C4-2B (cell line): ENCODE data around the gene MRPS18A.

Experiments
- ZFX ChIP-seq: fragments of 450-650 bp; IDR thresholded peaks from 2 replicates; pipeline ENCODE4 v1.6.1; 2017
- TF ChIP-seq, protein P1 (sequence below): fragments of 450-650 bp; conservative IDR thresholded peaks from 2 replicates; pipeline ENCODE4 v1.5.1; 2017; ENCODE audit warnings: mild to moderate bottlenecking

DNA sequence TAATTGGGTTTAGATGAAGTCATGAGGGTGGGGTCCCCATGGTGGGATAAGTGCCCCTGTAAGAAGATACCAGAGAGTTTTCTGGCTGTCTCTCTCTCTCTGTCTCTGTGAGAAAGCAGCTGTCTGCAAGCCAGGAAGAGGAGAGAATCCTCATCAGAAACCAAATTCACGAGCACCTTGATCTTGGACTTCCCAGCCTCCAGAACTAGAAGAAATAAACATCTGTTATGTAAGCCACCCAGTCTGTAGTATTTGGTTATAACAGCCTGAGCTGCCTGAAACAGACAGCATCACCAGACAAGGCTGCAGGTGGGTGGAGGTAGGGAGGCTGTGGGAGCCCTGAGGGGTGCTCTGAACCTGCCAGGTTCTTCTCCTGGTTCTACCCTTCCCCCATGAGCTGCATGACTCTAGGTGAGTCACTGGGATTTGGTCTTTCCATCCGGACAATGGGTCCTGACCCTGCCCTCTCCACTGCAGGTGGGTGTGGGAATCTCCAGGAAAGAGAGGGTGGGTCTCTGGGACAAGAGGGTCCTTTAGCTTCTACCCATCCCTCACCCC is 48.1 kb upstream of the MRPS18A start:
- TF ChIP-seq, protein P1, sequence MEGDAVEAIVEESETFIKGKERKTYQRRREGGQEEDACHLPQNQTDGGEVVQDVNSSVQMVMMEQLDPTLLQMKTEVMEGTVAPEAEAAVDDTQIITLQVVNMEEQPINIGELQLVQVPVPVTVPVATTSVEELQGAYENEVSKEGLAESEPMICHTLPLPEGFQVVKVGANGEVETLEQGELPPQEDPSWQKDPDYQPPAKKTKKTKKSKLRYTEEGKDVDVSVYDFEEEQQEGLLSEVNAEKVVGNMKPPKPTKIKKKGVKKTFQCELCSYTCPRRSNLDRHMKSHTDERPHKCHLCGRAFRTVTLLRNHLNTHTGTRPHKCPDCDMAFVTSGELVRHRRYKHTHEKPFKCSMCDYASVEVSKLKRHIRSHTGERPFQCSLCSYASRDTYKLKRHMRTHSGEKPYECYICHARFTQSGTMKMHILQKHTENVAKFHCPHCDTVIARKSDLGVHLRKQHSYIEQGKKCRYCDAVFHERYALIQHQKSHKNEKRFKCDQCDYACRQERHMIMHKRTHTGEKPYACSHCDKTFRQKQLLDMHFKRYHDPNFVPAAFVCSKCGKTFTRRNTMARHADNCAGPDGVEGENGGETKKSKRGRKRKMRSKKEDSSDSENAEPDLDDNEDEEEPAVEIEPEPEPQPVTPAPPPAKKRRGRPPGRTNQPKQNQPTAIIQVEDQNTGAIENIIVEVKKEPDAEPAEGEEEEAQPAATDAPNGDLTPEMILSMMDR = no peak
- TF ChIP-seq ZFX = no peak
